Right cardiac atrium (tissue), 5 donors: ENCODE data around the gene AKAP13. TPM values are rescaled to one million over a fixed set of nuclear protein-coding genes. Genes with fewer than 3 reads are reported as not detected.
A peak's percentile ranks its signal among the peaks of the same experiment; 100 is the strongest.

ENCODE experiments used
- ATAC-seq, 2 donors: fragments of 200-7000 bp; cut with Tn5 transposase; one replicate each; pipeline versions ENCODE4 v1.8.0 to v1.9.1; 2020; ENCODE audit warnings: moderate library complexity in 2 of 2, mild to moderate bottlenecking in 1 of 2
- DNase-seq, 3 donors: peaks; one replicate each; pipeline ENCODE4 v3.0.0-alpha.2; 2020
- H3K27ac ChIP-seq: one replicate; pipeline ENCODE4 v1.5.1; 2013; ENCODE audit warnings: mild to moderate bottlenecking, low read length, control low read depth, moderate library complexity
- H3K27me3 ChIP-seq: one replicate; pipeline ENCODE4 v1.6.1; 2013; ENCODE audit not compliant: control insufficient read depth, insufficient read depth
- H3K4me1 ChIP-seq: one replicate; pipeline ENCODE4 v1.6.1; 2013; ENCODE audit warnings: low read length; ENCODE audit not compliant: control insufficient read depth, insufficient read depth
- H3K4me3 ChIP-seq: one replicate; pipeline ENCODE4 v1.5.1; 2013; ENCODE audit warnings: low read length, control low read depth
- H3K9me3 ChIP-seq: one replicate; pipeline ENCODE4 v1.6.1; 2013; ENCODE audit warnings: low read length; ENCODE audit not compliant: control insufficient read depth
- WGBS: extraction: QIAGEN DNeasy Blood & Tissue Kit; methylation state at CpG from one replicate; pipeline ENCODE4 v1.1.7; 2013; 5-methylcytosine and 5-hydroxymethylcytosine counted together
- intact Hi-C, 4 donors: fragments of 100-400 bp; cut with DNase I; formaldehyde crosslinking; loops; one replicate each; pipeline versions ENCODE4 v1.11.0 to v1.14.0; 2022 to 2023
- polyA plus RNA-seq: library from polyadenylated mRNA; stranded (reverse); fragments of 200-250 nt; gene quantifications from one replicate; pipeline ENCODE4 v1.2.3, GENCODE V29; 2013
- total RNA-seq, 4 donors: library from RNA; stranded (reverse); fragmentation: NEBNext Ultra II Directional; extraction: Animal tissue kit (Norgen Biotek cat#: 25700); gene quantifications; one replicate each; pipeline ENCODE4 v1.2.1, GENCODE V29; 2021
- donor health status: healthy with polysubstance abuse.
- donor health status: DM: no; HTN: yes; CAD: no.
- donor health status: DM: no; HTN: no; CAD: no.
- donor health status: DM: no; HTN: yes; CAD: no; lungs with severe emphysema.
- donor health status: DM: yes; HTN: yes; CAD: no.

AKAP13 gene
- total and polyA plus RNA-seq, 5 donors = 104 to 348 (median 250) TPM

DNA sequence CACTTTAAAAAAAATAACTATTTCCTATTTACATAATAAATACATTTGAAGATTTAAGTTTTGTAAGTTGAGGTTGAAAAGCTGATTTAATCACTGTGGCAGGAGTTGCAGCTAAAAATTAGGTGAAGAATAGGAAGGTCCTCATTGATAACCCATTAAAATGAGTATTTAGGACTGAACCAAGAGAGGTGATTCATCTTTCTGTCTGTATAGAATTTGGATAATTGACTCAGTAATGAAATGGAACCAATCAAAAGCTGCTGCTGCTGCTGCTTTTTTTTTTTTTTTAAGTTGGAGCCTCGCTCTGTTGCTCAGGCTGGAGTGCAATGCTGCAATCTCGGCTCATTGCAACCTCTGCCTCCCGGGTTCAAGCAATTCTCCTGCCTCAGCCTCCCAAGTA, 223.8 kb downstream of the AKAP13 start:
- peaks cover 9% of the 10 kb centered on the region for H3K4me1 ChIP-seq
- no peak overlapping the region for H3K4me3 ChIP-seq
- ATAC-seq (no peak), DNase-seq (no peak)
- intact Hi-C loops = no loop called here
- H3K27ac ChIP-seq = no peak overlapping the region
- no peaks in the 10 kb centered on the region for H3K9me3 ChIP-seq
- H3K27me3 ChIP-seq = no peaks in the 10 kb centered on the region
- 97% methylated on average over 3 of the region's 3 CpGs for WGBS

DNA sequence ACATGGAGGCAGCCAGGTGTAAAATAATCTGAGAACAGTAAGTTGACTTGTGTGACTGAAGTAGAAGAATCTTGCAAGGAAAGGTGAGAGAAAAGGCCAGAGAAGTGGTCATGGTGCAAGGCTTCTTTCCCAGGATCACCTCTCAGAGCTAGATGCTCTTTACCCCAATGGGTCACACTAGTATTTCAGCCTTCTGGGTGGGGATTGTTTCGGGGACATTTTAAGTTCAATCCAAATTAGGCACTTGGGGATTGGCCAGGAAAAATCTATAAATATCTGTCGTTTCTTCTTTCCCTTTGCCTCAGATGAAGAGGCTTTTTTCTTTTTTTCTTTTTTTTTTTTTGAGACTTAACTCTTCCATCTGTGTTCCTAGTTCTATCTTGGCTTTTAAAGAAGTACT, 226.3 kb downstream of the AKAP13 start:
- peak in 1 of 2 donors; percentile 40 for ATAC-seq
- WGBS = 6% methylated on average over 2 of the region's 2 CpGs
- no peak overlapping the region for H3K4me3 ChIP-seq
- H3K9me3 ChIP-seq = no peaks in the 10 kb centered on the region
- H3K27me3 ChIP-seq = no peaks in the 10 kb centered on the region
- H3K27ac ChIP-seq = peak overlapping the region; percentile 36
- H3K4me1 ChIP-seq = peaks cover 9% of the 10 kb centered on the region
- intact Hi-C loops = no loop called here
- no peak for DNase-seq

DNA sequence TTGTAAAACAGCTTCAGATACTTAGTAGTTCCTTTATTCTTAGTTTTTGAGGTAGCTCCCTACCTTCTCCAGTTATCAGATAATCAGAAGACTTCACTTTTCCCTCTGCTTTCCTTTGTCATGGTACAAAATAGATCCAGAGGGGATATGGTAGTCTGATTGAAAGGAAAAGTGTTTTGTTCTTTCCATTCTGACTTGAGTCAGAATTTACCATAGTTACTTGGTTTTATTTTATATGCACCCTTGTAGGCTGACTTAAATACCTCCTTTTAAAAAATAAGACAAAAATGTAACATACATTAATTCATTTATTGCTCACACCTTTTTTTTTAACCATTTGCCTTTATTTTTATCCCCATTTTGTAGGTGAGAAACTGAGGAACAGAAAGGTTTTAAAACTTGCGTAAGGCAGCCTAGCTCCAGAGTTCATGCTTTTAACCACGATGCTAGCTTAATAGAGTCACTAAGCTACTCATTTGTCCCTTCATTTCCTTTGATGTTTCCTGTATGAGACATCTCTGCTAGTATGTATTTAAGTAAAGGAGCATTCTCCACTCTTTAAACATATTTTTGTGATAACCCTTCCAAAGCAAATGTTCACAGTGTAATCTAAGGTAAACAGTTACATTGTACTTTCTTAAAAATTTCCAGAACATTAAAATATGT, 226.9 kb downstream of the AKAP13 start:
- H3K27ac ChIP-seq = no peak overlapping the region
- WGBS = 35% methylated on average over 2 of the region's 2 CpGs
- no peak for DNase-seq
- H3K9me3 ChIP-seq = no peaks in the 10 kb centered on the region
- peak in 1 of 2 donors; percentile 49 for ATAC-seq
- intact Hi-C loops = no loop called here
- no peaks in the 10 kb centered on the region for H3K27me3 ChIP-seq
- no peak overlapping the region for H3K4me3 ChIP-seq
- peaks cover 9% of the 10 kb centered on the region for H3K4me1 ChIP-seq

DNA sequence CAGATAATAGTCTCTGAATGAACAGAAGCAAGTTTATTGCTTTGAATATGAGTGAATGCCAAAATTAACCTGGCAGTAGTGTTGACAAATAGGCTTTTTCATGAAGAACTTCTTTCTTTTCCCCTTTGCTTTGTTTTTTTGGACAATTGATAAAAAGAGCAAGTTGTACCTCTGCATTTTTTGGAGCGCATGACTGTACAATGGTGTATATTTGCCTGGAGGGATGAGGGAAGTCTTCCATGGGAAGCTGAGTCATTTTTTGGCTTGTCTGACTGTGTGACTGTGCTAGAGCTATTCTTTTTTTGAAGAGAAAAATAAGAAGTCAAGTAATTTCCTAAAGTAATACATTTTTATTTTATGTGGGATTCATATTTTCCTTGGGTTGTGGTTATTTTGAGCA, 227.4 kb downstream of the AKAP13 start:
- peak; percentile 81 to 89 for ATAC-seq
- peaks cover 9% of the 10 kb centered on the region for H3K4me1 ChIP-seq

DNA sequence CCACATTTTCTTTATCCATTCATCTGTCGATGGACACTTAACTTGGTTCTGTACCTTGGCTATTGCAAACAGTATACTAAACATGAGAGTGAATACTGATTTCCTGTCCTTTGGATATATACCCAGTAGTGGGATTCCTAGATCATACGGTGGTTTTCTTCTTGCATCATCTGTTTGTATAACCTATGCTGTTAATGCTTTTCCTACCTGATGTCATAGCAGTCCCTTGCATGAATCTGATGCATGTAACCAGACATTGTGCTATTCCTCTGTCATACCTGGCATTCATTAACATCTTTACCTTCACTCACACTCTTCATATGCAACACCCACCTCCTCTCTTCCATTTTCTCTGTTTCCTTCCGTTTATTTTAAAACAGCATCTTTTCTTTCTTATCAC, 229.1 kb downstream of the AKAP13 start:
- no peaks in the 10 kb centered on the region for H3K27me3 ChIP-seq
- 82% methylated on average over 3 of the region's 3 CpGs for WGBS
- peaks cover 9% of the 10 kb centered on the region for H3K4me1 ChIP-seq
- no peaks in the 10 kb centered on the region for H3K9me3 ChIP-seq
- no peak overlapping the region for H3K27ac ChIP-seq
- no peak for DNase-seq
- ATAC-seq = no peak
- no peak overlapping the region for H3K4me3 ChIP-seq
- intact Hi-C loops = no loop called here

More for the DNA sequence above, 227.4 kb downstream of the AKAP13 start:
- H3K4me3 ChIP-seq = no peak overlapping the region
- H3K27me3 ChIP-seq = no peaks in the 10 kb centered on the region
- no peak for DNase-seq
- no peak overlapping the region for H3K27ac ChIP-seq
- WGBS = 38% methylated on average over 1 of the region's 1 CpG
- H3K9me3 ChIP-seq = no peaks in the 10 kb centered on the region
- intact Hi-C loops = no loop called here

DNA sequence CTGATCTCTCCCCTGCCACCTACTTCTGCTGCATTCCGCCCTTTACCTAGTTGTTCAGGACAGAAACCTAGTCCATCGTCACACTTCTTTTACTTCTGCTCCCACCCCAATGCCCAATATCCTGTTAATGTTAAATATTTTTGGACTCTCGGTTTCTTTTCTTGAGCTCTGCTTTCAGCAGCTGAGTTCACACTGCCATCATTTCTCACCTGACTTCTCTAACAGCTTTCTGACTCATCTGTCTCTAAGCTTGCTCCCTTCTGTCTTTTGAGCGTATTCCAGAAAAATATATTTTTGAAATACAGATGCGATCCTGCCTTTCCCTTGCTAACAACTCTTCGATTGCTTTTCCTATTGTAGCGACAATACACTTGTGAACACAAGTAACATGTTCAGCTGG, 231.0 kb downstream of the AKAP13 start:
- no peaks in the 10 kb centered on the region for H3K9me3 ChIP-seq
- no peak for DNase-seq
- H3K4me3 ChIP-seq = no peak overlapping the region
- intact Hi-C loops = no loop called here
- H3K27ac ChIP-seq = peak overlapping the region; percentile 27
- H3K27me3 ChIP-seq = no peaks in the 10 kb centered on the region
- 79% methylated on average over 7 of the region's 7 CpGs for WGBS
- ATAC-seq = no peak
- H3K4me1 ChIP-seq = peaks cover 7% of the 10 kb centered on the region

DNA sequence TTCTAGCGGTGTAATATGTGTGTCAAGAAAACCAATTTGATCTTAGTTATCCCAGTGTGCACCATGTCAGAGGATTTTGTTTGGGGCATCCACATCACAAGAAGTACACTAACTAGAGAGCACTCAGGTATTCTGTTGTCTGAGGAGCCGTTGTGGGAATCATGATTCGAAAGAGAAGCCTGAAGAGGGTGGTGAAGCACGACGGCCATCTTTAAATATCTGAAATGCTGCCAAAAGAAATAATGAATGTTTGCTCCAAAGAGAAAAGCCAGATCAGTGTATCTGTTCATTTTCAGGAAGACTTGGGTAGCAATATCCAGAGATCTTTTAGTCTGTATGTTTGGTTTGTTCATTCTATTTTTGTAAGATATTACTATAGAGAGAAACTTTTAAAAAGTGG, 233.7 kb downstream of the AKAP13 start:
- no peak for DNase-seq
- Histone ChIP-seq H3K27me3 (no peaks in the 10 kb centered on the region), H3K9me3 (no peaks in the 10 kb centered on the region), H3K4me1 (peaks cover 3% of the 10 kb centered on the region), H3K4me3 (no peak overlapping the region), H3K27ac (no peak overlapping the region)
- intact Hi-C loops = no loop called here
- no peak for ATAC-seq
- 30% methylated on average over 5 of the region's 5 CpGs for WGBS

DNA sequence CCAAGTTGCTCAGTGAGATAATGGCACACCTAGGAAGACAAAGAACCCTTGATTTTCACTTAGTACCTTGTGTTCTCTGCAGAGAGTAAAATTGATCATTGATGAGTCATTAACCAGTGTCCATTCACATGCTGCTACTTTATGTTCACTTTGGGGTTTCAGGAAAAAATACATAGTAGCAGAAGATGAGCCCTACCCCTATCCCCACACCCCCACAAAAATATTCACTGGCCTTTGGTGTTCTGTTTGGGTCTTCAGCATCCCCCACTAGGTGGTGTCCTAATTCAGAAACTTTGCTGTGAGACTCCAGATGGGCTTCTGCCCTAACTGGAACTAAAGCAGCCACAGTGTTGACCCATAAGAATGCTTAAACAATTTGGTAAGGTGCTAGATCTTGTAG, 235.5 kb downstream of the AKAP13 start:
- Histone ChIP-seq H3K4me1 (peaks cover 3% of the 10 kb centered on the region), H3K27ac (no peak overlapping the region), H3K4me3 (no peak overlapping the region), H3K27me3 (no peaks in the 10 kb centered on the region), H3K9me3 (no peaks in the 10 kb centered on the region)
- DNase-seq = no peak
- ATAC-seq = peak; percentile 17 to 42
- intact Hi-C loops = no loop called here

DNA sequence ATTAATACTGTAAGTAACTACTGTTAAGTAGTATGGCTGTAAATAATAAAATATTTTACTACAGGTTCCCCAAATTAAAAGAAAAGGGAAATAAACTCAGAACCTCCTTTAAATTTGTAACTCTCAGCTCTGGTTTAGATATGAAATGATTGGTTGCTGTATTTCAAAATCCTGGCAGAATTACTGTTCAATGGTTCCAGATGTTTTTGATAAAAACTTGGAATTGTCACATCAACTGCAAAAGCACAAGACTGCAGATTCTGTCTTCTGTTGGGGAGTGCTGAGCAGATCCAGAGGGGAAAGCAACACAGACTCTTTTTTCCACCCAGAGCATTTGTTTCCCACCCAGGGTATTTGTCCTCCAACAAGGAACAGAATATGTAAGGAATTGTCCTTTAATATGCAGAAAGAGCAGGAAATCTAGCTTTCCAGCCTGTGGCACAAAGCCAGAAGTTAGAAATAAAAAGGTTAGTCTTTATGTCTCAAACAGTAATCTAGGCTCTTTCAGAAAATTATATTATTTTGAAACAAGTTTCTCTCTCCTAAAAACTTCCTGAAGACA, 236.2 kb downstream of the AKAP13 start:
- no peak overlapping the region for H3K27ac ChIP-seq
- DNase-seq (no peak), ATAC-seq (peak in 1 of 2 donors; percentile 44)
- H3K4me1 ChIP-seq = peaks cover 3% of the 10 kb centered on the region
- no peaks in the 10 kb centered on the region for H3K9me3 ChIP-seq
- no peak overlapping the region for H3K4me3 ChIP-seq
- H3K27me3 ChIP-seq = no peaks in the 10 kb centered on the region
- intact Hi-C loops = no loop called here

DNA sequence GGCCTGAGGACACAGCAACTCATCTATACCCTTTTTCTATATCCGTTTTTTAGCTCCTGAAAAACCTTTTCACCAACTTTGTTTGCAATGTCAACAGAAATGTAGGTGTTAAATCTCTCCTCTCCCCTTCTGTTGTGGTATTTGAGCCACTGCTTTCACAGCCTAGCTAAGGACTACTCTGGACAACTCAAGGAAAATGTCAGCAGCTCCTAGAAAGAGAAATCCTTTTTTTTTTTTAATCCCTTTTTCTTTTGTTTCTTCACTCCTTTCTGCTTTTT, 237.8 kb downstream of the AKAP13 start:
- ATAC-seq (no peak), DNase-seq (no peak)
- Histone ChIP-seq H3K9me3 (no peaks in the 10 kb centered on the region), H3K4me3 (peak overlapping the region; percentile 9), H3K27me3 (no peaks in the 10 kb centered on the region), H3K4me1 (peaks cover 3% of the 10 kb centered on the region), H3K27ac (peak overlapping the region; percentile 85)
- intact Hi-C loops = no loop called here
- 40% methylated on average over 1 of the region's 1 CpG for WGBS

DNA sequence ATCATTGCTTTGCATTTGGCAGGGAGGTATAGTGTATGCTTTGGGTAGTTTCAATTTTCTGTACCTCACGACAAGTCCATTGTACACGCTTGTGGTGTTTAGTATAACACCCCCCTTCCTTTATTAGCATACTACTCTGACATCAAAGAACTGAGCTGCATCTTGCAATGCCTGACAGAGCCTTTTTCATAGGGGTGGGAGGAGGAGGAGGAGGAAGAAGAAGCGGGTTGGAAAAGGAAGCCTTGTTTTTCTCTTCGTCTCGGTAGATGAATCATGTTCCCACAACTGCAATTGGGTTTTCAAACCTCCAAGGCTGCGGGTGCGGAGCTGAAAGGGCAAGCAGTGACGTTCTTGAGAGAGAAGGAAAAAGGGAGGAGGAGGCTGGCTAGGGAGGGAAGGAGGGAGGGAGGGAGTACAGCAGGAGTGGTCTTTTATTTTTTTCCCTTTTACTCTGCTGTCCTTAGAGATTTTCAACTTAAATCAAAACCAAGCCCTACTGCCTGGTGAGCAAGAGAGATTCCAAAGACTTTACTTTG, 238.6 kb downstream of the AKAP13 start:
- H3K9me3 ChIP-seq = no peaks in the 10 kb centered on the region
- peak overlapping the region; percentile 63 for H3K4me3 ChIP-seq
- H3K27ac ChIP-seq = peak overlapping the region; percentile 46
- DNase-seq = peak; percentile 79 to 91 (median 86)
- no peaks in the 10 kb centered on the region for H3K27me3 ChIP-seq
- ATAC-seq = peak; percentile 85 to 88
- H3K4me1 ChIP-seq = peaks cover 3% of the 10 kb centered on the region
- WGBS = 1% methylated on average over 8 of the region's 8 CpGs
- intact Hi-C loops = no loop called here
